CD4-positive, CD25-positive, alpha-beta regulatory T cell (primary cell): ENCODE data around the gene UPF1. TPM values are rescaled to one million over a fixed set of nuclear protein-coding genes. Genes with fewer than 3 reads are reported as not detected.

Source experiments
- ATAC-seq, 2 donors: fragments of 150-1000 bp; cut with Tn5 transposase; one replicate each; pipeline ENCODE4 v1.10.0; 2021; ENCODE audit warnings: low read depth in 2 of 2, moderate number of reproducible peaks in 2 of 2, moderate library complexity in 1 of 2
- DNase-seq, 3 donors: peaks; one replicate each; pipeline versions ENCODE4 v3.0.0 to v3.0.0-alpha.2; 2012 to 2022; ENCODE audit warnings: mixed read lengths in 1 of 3
- H3K27ac ChIP-seq: one replicate; pipeline ENCODE4 v1.7.0; 2013; ENCODE audit warnings: mild to moderate bottlenecking, low read length; ENCODE audit not compliant: insufficient read depth, poor library complexity, severe bottlenecking
- H3K27me3 ChIP-seq: one replicate; pipeline ENCODE4 v1.7.0; 2013; ENCODE audit warnings: low read length; ENCODE audit not compliant: control insufficient read depth, insufficient read depth
- H3K36me3 ChIP-seq: one replicate; pipeline ENCODE4 v1.7.0; 2013; ENCODE audit warnings: mild to moderate bottlenecking, low read length, moderate library complexity; ENCODE audit not compliant: control insufficient read depth, insufficient read depth
- H3K4me1 ChIP-seq: 2 replicates; pipeline ENCODE4 v1.7.0; 2013; ENCODE audit warnings: mild to moderate bottlenecking, low read length; ENCODE audit not compliant: insufficient read depth, control insufficient read depth, poor library complexity, severe bottlenecking
- H3K4me3 ChIP-seq: one replicate; pipeline ENCODE4 v1.7.0; 2013; ENCODE audit warnings: low read depth, mild to moderate bottlenecking, low read length, moderate library complexity
- H3K9me3 ChIP-seq, 2 experiments: 1 replicate in 1 of 2; 2 replicates in 1 of 2; pipeline ENCODE4 v1.7.0; 2013; ENCODE audit warnings: low read length in 2 of 2, mild to moderate bottlenecking in 1 of 2, moderate library complexity in 1 of 2; ENCODE audit not compliant: control insufficient read depth in 2 of 2
- H3K27ac Mint-ChIP-seq, 3 donors: one replicate each; pipeline ENCODE4 v1.8.0; 2020 to 2022; ENCODE audit warnings: mild to moderate bottlenecking in 3 of 3, mixed read lengths in 3 of 3, moderate library complexity in 2 of 3
- H3K27me3 Mint-ChIP-seq: one replicate; pipeline ENCODE4 v1.8.0; 2022; ENCODE audit warnings: mild to moderate bottlenecking, mixed read lengths
- H3K36me3 Mint-ChIP-seq: one replicate; pipeline ENCODE4 v1.8.0; 2020; ENCODE audit warnings: mixed read lengths
- H3K4me1 Mint-ChIP-seq, 4 donors: one replicate each; pipeline ENCODE4 v1.8.0; 2020 to 2022; ENCODE audit warnings: mixed read lengths in 4 of 4, mild to moderate bottlenecking in 1 of 4
- H3K4me3 Mint-ChIP-seq, 4 donors: one replicate each; pipeline ENCODE4 v1.8.0; 2020 to 2022; ENCODE audit warnings: mild to moderate bottlenecking in 4 of 4, mixed read lengths in 4 of 4, moderate library complexity in 3 of 4
- H3K9me3 Mint-ChIP-seq, 7 donors: one replicate each; pipeline ENCODE4 v1.8.0; 2020 to 2022; ENCODE audit warnings: mixed read lengths in 7 of 7, mild to moderate bottlenecking in 3 of 7, moderate library complexity in 2 of 7
- polyA plus RNA-seq, 4 donors: library from polyadenylated mRNA; unstranded; fragments of 300-500 nt; fragmentation: Illumina TruSeq; gene quantifications; one replicate each; pipeline ENCODE4 v1.2.3, GENCODE V29; 2021
- total RNA-seq: library from RNA; stranded (reverse); gene quantifications from one replicate; pipeline ENCODE4 v1.2.3, GENCODE V29; 2022

The UPF1 gene
- total and polyA plus RNA-seq, 5 donors from 2014 or later: 8.6 to 140 (median 10.6) TPM

DNA sequence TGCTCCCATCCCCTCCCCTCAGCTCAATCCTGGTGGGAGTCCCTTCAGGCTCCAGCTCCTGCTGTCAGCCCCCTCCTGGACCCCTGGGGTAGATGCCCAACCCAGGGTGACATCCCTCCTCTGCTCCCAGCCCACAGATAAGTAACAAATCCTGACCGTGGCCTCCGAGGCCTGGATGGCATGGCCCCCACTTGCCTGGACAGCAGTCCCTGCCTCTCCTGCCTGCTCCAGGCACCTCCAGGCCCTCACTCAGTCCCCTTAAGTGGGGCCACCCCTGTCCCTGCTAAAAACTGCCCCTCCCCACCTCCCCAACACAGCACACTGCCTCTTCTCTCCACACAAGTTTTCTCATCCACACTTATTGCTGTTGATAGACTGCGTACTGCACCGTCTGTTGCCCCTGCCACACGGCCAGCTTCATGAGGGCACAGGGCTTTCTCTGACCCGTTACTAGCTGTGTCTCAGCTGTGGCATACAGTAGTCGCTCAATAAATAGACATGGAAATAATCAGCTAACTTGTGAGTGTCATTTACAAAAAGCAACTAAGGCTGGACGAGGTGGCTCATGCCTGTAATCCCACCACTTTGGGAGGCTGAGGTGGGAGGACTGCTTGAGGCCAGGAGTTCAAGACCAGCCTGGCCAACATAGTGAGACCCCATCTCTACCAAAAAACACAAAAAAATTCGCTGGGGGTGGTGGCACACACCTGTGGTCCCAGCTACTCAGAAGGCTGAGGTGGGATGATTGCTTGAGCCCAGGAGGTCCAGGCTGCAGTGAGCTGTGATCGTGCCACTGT is 58.4 kb downstream of the UPF1 start:
- no peaks in the 10 kb centered on the region for H3K27me3 ChIP-seq
- H3K36me3 Mint-ChIP-seq: no peaks in the 10 kb centered on the region
- H3K27me3 Mint-ChIP-seq: peaks cover 18% of the 10 kb centered on the region
- no peaks in the 10 kb centered on the region for H3K9me3 ChIP-seq
- H3K4me1 Mint-ChIP-seq: no peaks in the 10 kb centered on the region
- no peaks in the 10 kb centered on the region for H3K4me1 ChIP-seq
- no peak overlapping the region for H3K4me3 ChIP-seq
- H3K9me3 Mint-ChIP-seq: no peaks in the 10 kb centered on the region
- DNase-seq (no peak), ATAC-seq (no peak)
- H3K27ac Mint-ChIP-seq: no peak overlapping the region
- H3K4me3 Mint-ChIP-seq: no peak overlapping the region
- H3K27ac ChIP-seq: no peak overlapping the region
- H3K36me3 ChIP-seq: no peaks in the 10 kb centered on the region

- Mint-ChIP-seq H3K27me3 (peaks cover 39% of the 10 kb centered on the region), H3K9me3 (no peaks in the 10 kb centered on the region), H3K27ac (no peak overlapping the region), H3K36me3 (no peaks in the 10 kb centered on the region), H3K4me3 (no peak overlapping the region), H3K4me1 (peaks cover 0 to 14% (median 6%) of the 10 kb centered on the region in 4 donors)
- no peaks in the 10 kb centered on the region for H3K27me3 ChIP-seq
- DNase-seq (no peak), ATAC-seq (no peak)
- H3K4me3 ChIP-seq: no peak overlapping the region
- H3K4me1 ChIP-seq: no peaks in the 10 kb centered on the region
- no peaks in the 10 kb centered on the region for H3K36me3 ChIP-seq
- H3K27ac ChIP-seq: no peak overlapping the region
- H3K9me3 ChIP-seq: no peaks in the 10 kb centered on the region
Measured at GRCh38 chr19:18893587-18894253, 62.0 kb downstream of the UPF1 start.

DNA sequence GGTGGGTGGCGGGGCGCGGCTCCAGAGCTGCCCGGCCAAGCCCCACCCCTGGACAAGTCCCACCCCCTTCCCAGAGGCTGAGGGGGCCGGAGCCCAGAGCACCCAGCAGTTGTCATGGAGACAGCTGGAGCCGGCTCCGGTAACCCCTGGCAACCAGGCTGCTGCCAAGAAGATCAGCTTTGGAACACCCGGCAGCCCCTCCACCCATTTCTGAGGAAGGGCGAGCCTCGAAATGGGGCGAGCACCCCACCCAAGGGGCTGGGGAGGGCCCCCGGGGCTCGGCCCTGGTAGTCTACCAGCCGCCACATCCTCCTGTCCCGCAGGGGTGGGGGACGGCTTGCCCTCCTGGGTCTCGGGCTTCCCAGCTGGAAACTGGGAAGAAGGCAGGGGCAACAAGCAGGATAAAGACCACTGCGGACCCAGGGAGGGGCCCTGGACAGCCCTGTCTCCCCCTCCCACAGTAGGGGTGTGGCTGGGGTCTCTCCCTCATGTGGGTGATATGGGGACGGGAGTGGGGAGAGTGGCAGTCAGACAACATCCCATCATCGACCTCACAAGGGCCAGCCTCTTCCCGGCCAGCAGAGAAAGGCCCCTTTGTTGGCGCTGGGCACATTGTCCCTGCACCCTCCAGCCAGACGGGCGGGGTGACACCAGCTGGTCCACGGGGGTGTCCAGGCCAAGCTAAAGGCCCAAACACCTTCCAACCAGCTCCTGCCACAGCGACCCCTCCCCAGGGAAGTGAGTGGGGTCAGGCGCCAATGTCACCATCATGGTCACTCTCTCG is 62.7 kb downstream of the UPF1 start:
- ATAC-seq (no peak), DNase-seq (no peak)
- Mint-ChIP-seq H3K27me3 (peaks cover 39% of the 10 kb centered on the region), H3K4me3 (peak overlapping the region in 2 of 4 donors; percentile 21 to 39), H3K27ac (no peak overlapping the region), H3K4me1 (peaks cover 0 to 14% (median 6%) of the 10 kb centered on the region in 4 donors), H3K9me3 (no peaks in the 10 kb centered on the region), H3K36me3 (no peaks in the 10 kb centered on the region)
- H3K9me3 ChIP-seq: no peaks in the 10 kb centered on the region
- peaks cover 4% of the 10 kb centered on the region for H3K36me3 ChIP-seq
- H3K4me3 ChIP-seq: no peak overlapping the region
- no peaks in the 10 kb centered on the region for H3K27me3 ChIP-seq
- H3K27ac ChIP-seq: no peak overlapping the region
- H3K4me1 ChIP-seq: no peaks in the 10 kb centered on the region

GRCh38 chr19:18895038-18895823 is 63.5 kb downstream of the UPF1 start:
- Mint-ChIP-seq H3K4me1 (peaks cover 0 to 14% (median 6%) of the 10 kb centered on the region in 4 donors), H3K36me3 (no peaks in the 10 kb centered on the region), H3K9me3 (no peaks in the 10 kb centered on the region), H3K27me3 (peaks cover 39% of the 10 kb centered on the region), H3K27ac (no peak overlapping the region), H3K4me3 (peak overlapping the region in 2 of 4 donors; percentile 39 to 48)
- Histone ChIP-seq H3K27ac (no peak overlapping the region), H3K4me3 (no peak overlapping the region), H3K27me3 (no peaks in the 10 kb centered on the region), H3K4me1 (no peaks in the 10 kb centered on the region), H3K9me3 (no peaks in the 10 kb centered on the region), H3K36me3 (peaks cover 11% of the 10 kb centered on the region)
- no peak for ATAC-seq
- DNase-seq: no peak

GRCh38 chr19:18895824-18896341 is 64.1 kb downstream of the UPF1 start, which contains the start of gene CERS1:
CERS1 (minus strand) TSS chr19:18896158; CDS start chr19:18896072, 86 bp downstream.
- no peaks in the 10 kb centered on the region for H3K4me1 ChIP-seq
- Mint-ChIP-seq H3K4me3 (peak within 1 kb of the TSS; percentile 41 to 78 (median 66)), H3K36me3 (no peaks in the 10 kb centered on the region), H3K27ac (no peak within 1 kb of the TSS), H3K27me3 (peaks cover 39% of the 10 kb centered on the region), H3K4me1 (peaks cover 0 to 14% (median 6%) of the 10 kb centered on the region in 4 donors), H3K9me3 (no peaks in the 10 kb centered on the region)
- H3K27ac ChIP-seq: no peak within 1 kb of the TSS
- H3K36me3 ChIP-seq: peaks cover 18% of the 10 kb centered on the region
- DNase-seq (no peak), ATAC-seq (no peak)
- H3K4me3 ChIP-seq: no peak within 1 kb of the TSS
- no peaks in the 10 kb centered on the region for H3K27me3 ChIP-seq
- H3K9me3 ChIP-seq: no peaks in the 10 kb centered on the region

DNA sequence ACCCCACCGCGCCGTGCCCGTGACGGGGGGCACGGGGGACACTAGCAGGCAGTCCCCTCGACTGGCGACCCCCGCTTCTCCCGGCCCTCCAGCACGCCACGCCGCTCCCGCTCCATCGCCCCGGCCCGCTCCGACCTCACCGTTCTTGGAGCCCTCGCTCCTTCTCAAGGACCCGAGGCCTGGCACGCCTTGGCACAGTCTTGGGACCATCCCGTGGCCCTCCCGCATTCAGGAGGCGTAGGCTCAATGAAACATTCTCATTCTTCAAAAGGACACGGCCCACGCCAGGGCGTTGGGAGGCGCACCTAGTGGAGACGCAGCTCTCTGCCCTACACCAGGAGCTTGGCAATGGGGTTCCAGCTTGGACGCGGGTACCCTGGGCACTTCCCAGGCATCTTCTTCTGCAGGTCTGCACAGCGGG is 64.7 kb downstream of the UPF1 start:
- Histone ChIP-seq H3K4me1 (no peaks in the 10 kb centered on the region), H3K9me3 (no peaks in the 10 kb centered on the region), H3K27me3 (no peaks in the 10 kb centered on the region), H3K36me3 (peaks cover 23% of the 10 kb centered on the region), H3K4me3 (no peak overlapping the region), H3K27ac (no peak overlapping the region)
- no peak overlapping the region for H3K27ac Mint-ChIP-seq
- no peaks in the 10 kb centered on the region for H3K9me3 Mint-ChIP-seq
- peaks cover 0 to 14% (median 6%) of the 10 kb centered on the region in 4 donors for H3K4me1 Mint-ChIP-seq
- no peak for ATAC-seq
- peak overlapping the region; percentile 41 to 78 (median 66) for H3K4me3 Mint-ChIP-seq
- peaks cover 39% of the 10 kb centered on the region for H3K27me3 Mint-ChIP-seq
- no peak for DNase-seq
- no peaks in the 10 kb centered on the region for H3K36me3 Mint-ChIP-seq
